OCI-LY3 (cell line): ENCODE results near the gene TCAIM.

Source experiments
- CTCF ChIP-seq: fragments of 200-600, 300-600 bp; sonication (generic); IDR thresholded peaks from 2 replicates; pipeline ENCODE4 v1.5.1; 2014; ENCODE audit warnings: antibody characterized with exemption, low read length, low read depth
- EZH2phosphoT487 ChIP-seq: fragments of 200-600 bp; shearing (Covaris generic); IDR thresholded peaks from 2 replicates; pipeline ENCODE4 v1.6.1; 2018; ENCODE audit warnings: antibody characterized with exemption, mixed run types, low read depth

GRCh38 chr3:44339181-44340057 lies 853 bp downstream of the TCAIM start:
- TF ChIP-seq CTCF: no peak
- no peak for TF ChIP-seq EZH2phosphoT487
